Astrocyte of the spinal cord (primary cell): ENCODE data around the gene LPO.

Experiments
- DNase-seq: peaks from one replicate; pipeline ENCODE4 v3.0.0; 2011; ENCODE audit warnings: low read depth, low spot score
- H3K4me3 ChIP-seq: 2 replicates; pipeline ENCODE4 v1.5.1; 2011; ENCODE audit warnings: low read depth, mild to moderate bottlenecking, low read length, moderate library complexity
- CTCF ChIP-seq: IDR thresholded peaks from 2 replicates; pipeline ENCODE4 v1.5.1; 2012; ENCODE audit warnings: low read depth, mild to moderate bottlenecking, low read length, inconsistent platforms
- in situ Hi-C: cut with HindIII; loops from 2 replicates; pipeline ENCODE4 v1.10.0; 2017; ENCODE audit warnings: low sequenced_read_pairs

LPO gene

GRCh38 chr17:58210922-58211321 is 27.5 kb upstream of the LPO start:
- in situ Hi-C loops = no loop called here
- no peak for TF ChIP-seq CTCF
- no peak for DNase-seq
- H3K4me3 ChIP-seq = no peak overlapping the region

GRCh38 chr17:58215685-58216084 is 22.7 kb upstream of the LPO start:
- H3K4me3 ChIP-seq = no peak overlapping the region
- in situ Hi-C loops = no loop called here
- DNase-seq = no peak
- no peak for TF ChIP-seq CTCF

- in situ Hi-C loops = no loop called here
- DNase-seq = no peak
- no peak overlapping the region for H3K4me3 ChIP-seq
- no peak for TF ChIP-seq CTCF
These were observed 20.6 kb upstream of the LPO start for GRCh38 chr17:58217766-58218165.

GRCh38 chr17:58219007-58219788 is 19.2 kb upstream of the LPO start, which contains the start of gene MKS1:
TSS of gene MKS1 (minus strand) at chr17:58219255. CDS start at chr17:58219230, 25 bp downstream.
- TF ChIP-seq CTCF = peak; percentile 59
- in situ Hi-C loops = no loop called here

GRCh38 chr17:58219789-58220183 is 18.6 kb upstream of the LPO start:
- peak overlapping the region; percentile 88 for H3K4me3 ChIP-seq
- no peak for DNase-seq
- no peak for TF ChIP-seq CTCF
- in situ Hi-C loops = no loop called here

More at GRCh38 chr17:58219007-58219788, 19.2 kb upstream of the LPO start, which contains the start of gene MKS1:
- peak within 1 kb of the TSS; percentile 88 for H3K4me3 ChIP-seq
- peak; percentile 92 for DNase-seq

- in situ Hi-C loops = no loop called here
- no peak overlapping the region for H3K4me3 ChIP-seq
- peak; percentile 32 for DNase-seq
- no peak for TF ChIP-seq CTCF
These were observed 14.1 kb upstream of the LPO start for GRCh38 chr17:58224315-58224714.
